ENCODE results near the gene PTGER4.
"Not testable (repeated sequence)": the region's sequence is repeated elsewhere in the genome, so short reads cannot be mapped to it uniquely, and the experiment has no call there.

The PTGER4 gene

GRCh38 chr5:40634154-40634553 lies 45.6 kb upstream of the PTGER4 start:
- TF ChIP-seq, protein P1, sequence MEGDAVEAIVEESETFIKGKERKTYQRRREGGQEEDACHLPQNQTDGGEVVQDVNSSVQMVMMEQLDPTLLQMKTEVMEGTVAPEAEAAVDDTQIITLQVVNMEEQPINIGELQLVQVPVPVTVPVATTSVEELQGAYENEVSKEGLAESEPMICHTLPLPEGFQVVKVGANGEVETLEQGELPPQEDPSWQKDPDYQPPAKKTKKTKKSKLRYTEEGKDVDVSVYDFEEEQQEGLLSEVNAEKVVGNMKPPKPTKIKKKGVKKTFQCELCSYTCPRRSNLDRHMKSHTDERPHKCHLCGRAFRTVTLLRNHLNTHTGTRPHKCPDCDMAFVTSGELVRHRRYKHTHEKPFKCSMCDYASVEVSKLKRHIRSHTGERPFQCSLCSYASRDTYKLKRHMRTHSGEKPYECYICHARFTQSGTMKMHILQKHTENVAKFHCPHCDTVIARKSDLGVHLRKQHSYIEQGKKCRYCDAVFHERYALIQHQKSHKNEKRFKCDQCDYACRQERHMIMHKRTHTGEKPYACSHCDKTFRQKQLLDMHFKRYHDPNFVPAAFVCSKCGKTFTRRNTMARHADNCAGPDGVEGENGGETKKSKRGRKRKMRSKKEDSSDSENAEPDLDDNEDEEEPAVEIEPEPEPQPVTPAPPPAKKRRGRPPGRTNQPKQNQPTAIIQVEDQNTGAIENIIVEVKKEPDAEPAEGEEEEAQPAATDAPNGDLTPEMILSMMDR (IDR thresholded peaks at IDR 0.05; ENCODE audit: borderline replicate concordance, extremely low read depth, low read length, poor library complexity, severe bottlenecking): no peak
- TF ChIP-seq EZH2 (IDR thresholded peaks at IDR 0.05; ENCODE audit: borderline replicate concordance, low read depth, low read length, severe bottlenecking): no peak
- Histone ChIP-seq H3K27ac (ENCODE audit: low read length) (no peak overlapping the region), H3K9me3 (ENCODE audit: insufficient read depth, low read length, severe bottlenecking) (peaks cover 8% of the 10 kb centered on the region), H3K36me3 (ENCODE audit: insufficient read depth, low read length) (no peaks in the 10 kb centered on the region), H3K4me1 (ENCODE audit: insufficient read depth, low read length) (no peaks in the 10 kb centered on the region), H3K4me3 (ENCODE audit: low read depth in 1 of 2, low read length in 2 of 2) (no peak overlapping the region), H2AFZ (ENCODE audit: low read depth, low read length) (no peak overlapping the region), H4K20me1 (ENCODE audit: insufficient read depth, low read length) (no peaks in the 10 kb centered on the region), H3K4me2 (ENCODE audit: insufficient read depth, low read length) (no peak overlapping the region), H3K27me3 (ENCODE audit: insufficient read depth, low read length, poor library complexity) (no peaks in the 10 kb centered on the region), H3K79me2 (ENCODE audit: insufficient read depth, low read length) (no peaks in the 10 kb centered on the region), H3K9ac (ENCODE audit: low read depth, low read length) (no peak overlapping the region)
- ATAC-seq (ENCODE audit: insufficient read depth, low read depth) (no peak), DNase-seq (no peak)

DNA sequence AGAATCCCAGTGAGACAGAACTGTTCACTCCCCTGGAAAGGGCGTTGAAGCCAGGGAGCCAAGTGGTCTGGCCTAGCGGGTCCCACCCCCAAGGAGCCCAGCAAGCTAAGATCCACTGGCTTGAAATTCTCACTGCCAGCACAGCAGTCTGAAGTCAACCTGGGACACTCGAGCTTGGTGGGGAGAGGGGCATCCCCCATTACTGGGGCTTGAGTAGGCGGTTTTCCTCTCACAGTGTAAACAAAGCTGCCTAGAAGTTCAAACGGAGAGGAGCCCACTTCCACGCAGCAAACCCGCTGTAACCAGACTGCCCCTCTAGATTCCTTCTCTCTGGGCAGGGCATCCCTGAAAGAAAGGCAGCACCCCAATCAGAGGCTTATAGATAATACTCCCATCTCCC lies 45.1 kb upstream of the PTGER4 start:
- Histone ChIP-seq H4K20me1 (ENCODE audit: insufficient read depth, low read length) (no peaks in the 10 kb centered on the region), H3K4me2 (ENCODE audit: insufficient read depth, low read length) (no peak overlapping the region), H3K36me3 (ENCODE audit: insufficient read depth, low read length) (no peaks in the 10 kb centered on the region), H3K9ac (ENCODE audit: low read depth, low read length) (no peak overlapping the region), H3K9me3 (ENCODE audit: insufficient read depth, low read length, severe bottlenecking) (peaks cover 8% of the 10 kb centered on the region), H2AFZ (ENCODE audit: low read depth, low read length) (no peak overlapping the region), H3K4me3 (ENCODE audit: low read depth in 1 of 2, low read length in 2 of 2) (no peak overlapping the region), H3K27ac (ENCODE audit: low read length) (no peak overlapping the region), H3K27me3 (ENCODE audit: insufficient read depth, low read length, poor library complexity) (no peaks in the 10 kb centered on the region), H3K79me2 (ENCODE audit: insufficient read depth, low read length) (no peaks in the 10 kb centered on the region), H3K4me1 (ENCODE audit: insufficient read depth, low read length) (no peaks in the 10 kb centered on the region)
- DNase-seq: no peak
- TF ChIP-seq, protein P1 (IDR thresholded peaks at IDR 0.05; ENCODE audit: borderline replicate concordance, extremely low read depth, low read length, poor library complexity, severe bottlenecking): no peak
- TF ChIP-seq EZH2 (IDR thresholded peaks at IDR 0.05; ENCODE audit: borderline replicate concordance, low read depth, low read length, severe bottlenecking): no peak
- ATAC-seq (ENCODE audit: insufficient read depth, low read depth): no peak

DNA sequence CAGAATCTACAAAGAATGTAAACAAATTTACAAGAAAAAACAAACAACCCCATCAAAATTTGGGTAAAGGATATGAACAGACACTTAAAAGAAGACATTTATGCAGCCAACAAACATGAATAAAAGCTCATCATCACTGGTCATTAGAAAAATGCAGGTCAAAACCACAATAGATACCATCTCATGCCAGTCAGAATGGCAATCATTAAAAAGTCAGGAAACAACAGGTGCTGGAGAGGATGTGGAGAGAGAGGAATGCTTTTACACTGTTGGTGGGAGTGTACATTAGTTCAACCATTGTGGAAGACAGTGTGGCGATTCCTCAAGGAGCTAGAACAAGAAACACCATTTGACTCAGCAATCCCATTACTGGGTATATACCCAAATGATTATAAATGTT lies 40.2 kb upstream of the PTGER4 start:
- ATAC-seq (ENCODE audit: insufficient read depth, low read depth); H3K79me2 ChIP-seq (ENCODE audit: insufficient read depth, low read length); DNase-seq; H3K27ac ChIP-seq (ENCODE audit: low read length); H3K27me3 ChIP-seq (ENCODE audit: insufficient read depth, low read length, poor library complexity); H2AFZ ChIP-seq (ENCODE audit: low read depth, low read length); H3K36me3 ChIP-seq (ENCODE audit: insufficient read depth, low read length); H3K9me3 ChIP-seq (ENCODE audit: insufficient read depth, low read length, severe bottlenecking); H3K9ac ChIP-seq (ENCODE audit: low read depth, low read length); H4K20me1 ChIP-seq (ENCODE audit: insufficient read depth, low read length); H3K4me3 ChIP-seq (ENCODE audit: low read depth in 1 of 2, low read length in 2 of 2); H3K4me2 ChIP-seq (ENCODE audit: insufficient read depth, low read length): not testable (repeated sequence)
- H3K4me1 ChIP-seq (ENCODE audit: insufficient read depth, low read length): peaks cover 10% of the 10 kb centered on the region

DNA sequence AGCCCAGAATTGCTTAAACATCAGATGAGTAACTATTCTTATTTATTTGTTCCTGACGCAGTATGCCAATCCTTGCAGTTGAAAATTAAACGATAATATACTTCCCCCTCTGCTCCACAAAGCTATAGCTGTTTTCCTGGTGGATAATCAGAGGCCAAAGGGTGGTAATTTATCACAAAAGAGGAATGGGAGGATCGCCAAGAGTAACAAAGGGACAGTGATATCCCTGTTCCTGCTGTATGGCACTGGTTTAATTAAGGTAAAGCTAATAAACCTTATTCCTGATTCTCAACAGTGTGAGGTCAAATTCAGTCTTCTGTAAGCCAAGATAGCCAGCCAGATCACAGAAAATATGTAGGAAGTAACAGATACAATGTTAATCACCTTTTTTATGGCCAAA lies 33.4 kb upstream of the PTGER4 start:
- Histone ChIP-seq H3K4me2 (ENCODE audit: insufficient read depth, low read length) (no peak overlapping the region), H3K36me3 (ENCODE audit: insufficient read depth, low read length) (no peaks in the 10 kb centered on the region), H3K9me3 (ENCODE audit: insufficient read depth, low read length, severe bottlenecking) (no peaks in the 10 kb centered on the region), H3K79me2 (ENCODE audit: insufficient read depth, low read length) (peaks cover 14% of the 10 kb centered on the region), H4K20me1 (ENCODE audit: insufficient read depth, low read length) (no peaks in the 10 kb centered on the region), H3K27me3 (ENCODE audit: insufficient read depth, low read length, poor library complexity) (no peaks in the 10 kb centered on the region), H2AFZ (ENCODE audit: low read depth, low read length) (no peak overlapping the region), H3K4me1 (ENCODE audit: insufficient read depth, low read length) (peaks cover 35% of the 10 kb centered on the region), H3K4me3 (ENCODE audit: low read depth in 1 of 2, low read length in 2 of 2) (no peak overlapping the region), H3K9ac (ENCODE audit: low read depth, low read length) (no peak overlapping the region), H3K27ac (ENCODE audit: low read length) (no peak overlapping the region)
- no peak for DNase-seq
- no peak for TF ChIP-seq EZH2 (IDR thresholded peaks at IDR 0.05; ENCODE audit: borderline replicate concordance, low read depth, low read length, severe bottlenecking)
- TF ChIP-seq, protein P1 (IDR thresholded peaks at IDR 0.05; ENCODE audit: borderline replicate concordance, extremely low read depth, low read length, poor library complexity, severe bottlenecking): no peak
- no peak for ATAC-seq (ENCODE audit: insufficient read depth, low read depth)
